SH-SY5Y (cell line): Measurements from ENCODE around the gene FAXDC2.

Source experiments
- GATA2 ChIP-seq: IDR thresholded peaks from 2 replicates; pipeline ENCODE4 v1.6.1; 2011; ENCODE audit warnings: mild to moderate bottlenecking, low read depth, low read length
- GATA3 ChIP-seq: IDR thresholded peaks from 2 replicates; pipeline ENCODE4 v1.6.1; 2011; ENCODE audit warnings: low read depth, mild to moderate bottlenecking, low read length, moderate library complexity

- TF ChIP-seq GATA2 (no peak), GATA3 (no peak)
Observed at GRCh38 chr5:154813158-154813557, 37.2 kb downstream of the FAXDC2 start.
